BE2C (cell line): ENCODE results near the gene SGTB.

Source experiments
- DNase-seq: peaks from one replicate; pipeline ENCODE4 v3.0.0-alpha.2; 2020
- H3K27me3 ChIP-seq: fragments of 250-450 bp; sonication (Bioruptor Pico); 2 replicates; pipeline ENCODE4 v1.5.1; 2020; ENCODE audit warnings: mild to moderate bottlenecking
- H3K36me3 ChIP-seq: fragments of 250-450 bp; sonication (Bioruptor Pico); 2 replicates; pipeline ENCODE4 v1.5.1; 2020; ENCODE audit warnings: mild to moderate bottlenecking
- H3K4me1 ChIP-seq: fragments of 250-450 bp; sonication (Bioruptor Pico); 2 replicates; pipeline ENCODE4 v1.5.1; 2020
- H3K4me3 ChIP-seq: 2 replicates; pipeline ENCODE4 v1.5.1; 2011; ENCODE audit warnings: low read depth, low read length
- H3K9me3 ChIP-seq: fragments of 250-450 bp; sonication (Bioruptor Pico); 2 replicates; pipeline ENCODE4 v1.5.1; 2020
- TF ChIP-seq, protein P1 (sequence below): IDR thresholded peaks from 2 replicates; pipeline ENCODE4 v1.5.1; 2012; ENCODE audit warnings: mild to moderate bottlenecking, low read depth, low read length

Gene SGTB

DNA sequence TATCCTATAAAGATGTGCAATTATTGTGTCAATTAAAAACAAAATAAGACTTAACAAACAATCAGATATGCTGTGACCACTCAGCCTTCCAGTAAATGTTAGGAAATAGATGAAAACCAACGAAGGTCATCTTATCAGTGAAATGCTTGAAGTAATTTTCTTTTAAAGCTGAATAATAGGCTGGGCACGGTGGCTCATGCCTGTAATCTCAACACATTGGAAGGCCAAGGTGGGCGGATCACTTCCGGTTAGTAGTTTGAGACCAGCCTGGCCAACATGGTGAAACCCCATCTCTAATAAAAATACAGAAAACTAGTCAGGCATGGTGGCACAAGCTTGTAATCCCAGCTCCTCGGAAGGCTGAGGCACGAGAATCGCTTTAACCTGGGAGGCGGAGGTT, 31.3 kb upstream of the SGTB start:
- no peaks in the 10 kb centered on the region for H3K4me1 ChIP-seq
- TF ChIP-seq, protein P1, sequence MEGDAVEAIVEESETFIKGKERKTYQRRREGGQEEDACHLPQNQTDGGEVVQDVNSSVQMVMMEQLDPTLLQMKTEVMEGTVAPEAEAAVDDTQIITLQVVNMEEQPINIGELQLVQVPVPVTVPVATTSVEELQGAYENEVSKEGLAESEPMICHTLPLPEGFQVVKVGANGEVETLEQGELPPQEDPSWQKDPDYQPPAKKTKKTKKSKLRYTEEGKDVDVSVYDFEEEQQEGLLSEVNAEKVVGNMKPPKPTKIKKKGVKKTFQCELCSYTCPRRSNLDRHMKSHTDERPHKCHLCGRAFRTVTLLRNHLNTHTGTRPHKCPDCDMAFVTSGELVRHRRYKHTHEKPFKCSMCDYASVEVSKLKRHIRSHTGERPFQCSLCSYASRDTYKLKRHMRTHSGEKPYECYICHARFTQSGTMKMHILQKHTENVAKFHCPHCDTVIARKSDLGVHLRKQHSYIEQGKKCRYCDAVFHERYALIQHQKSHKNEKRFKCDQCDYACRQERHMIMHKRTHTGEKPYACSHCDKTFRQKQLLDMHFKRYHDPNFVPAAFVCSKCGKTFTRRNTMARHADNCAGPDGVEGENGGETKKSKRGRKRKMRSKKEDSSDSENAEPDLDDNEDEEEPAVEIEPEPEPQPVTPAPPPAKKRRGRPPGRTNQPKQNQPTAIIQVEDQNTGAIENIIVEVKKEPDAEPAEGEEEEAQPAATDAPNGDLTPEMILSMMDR = no peak

DNA sequence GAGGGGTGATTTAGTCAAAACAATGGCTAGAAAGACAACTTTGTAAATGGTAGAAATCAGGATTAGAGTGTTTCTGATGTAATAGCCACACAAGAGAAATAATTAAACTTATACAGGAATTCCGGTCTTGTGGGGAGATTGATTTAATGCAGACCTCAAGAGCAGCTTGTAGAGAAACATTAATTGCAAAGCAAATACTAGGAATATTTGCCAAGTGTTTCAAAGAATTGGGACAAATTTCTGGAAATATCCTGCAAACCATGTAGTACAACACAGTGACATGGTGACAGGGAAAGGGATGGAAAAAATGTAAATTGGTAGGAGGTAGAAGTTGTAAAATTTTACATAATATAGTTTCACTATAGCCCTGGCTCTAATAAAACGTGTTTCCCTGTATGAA, 29.0 kb upstream of the SGTB start:
- TF ChIP-seq, protein P1 = no peak
- Histone ChIP-seq H3K4me1 (no peaks in the 10 kb centered on the region), H3K4me3 (no peak overlapping the region), H3K9me3 (no peaks in the 10 kb centered on the region), H3K36me3 (no peaks in the 10 kb centered on the region), H3K27me3 (no peaks in the 10 kb centered on the region)
- no peak for DNase-seq

More for the DNA sequence above, 31.3 kb upstream of the SGTB start:
- Histone ChIP-seq H3K27me3 (no peaks in the 10 kb centered on the region), H3K36me3 (no peaks in the 10 kb centered on the region), H3K9me3 (no peaks in the 10 kb centered on the region), H3K4me3 (no peak overlapping the region)
- no peak for DNase-seq

DNA sequence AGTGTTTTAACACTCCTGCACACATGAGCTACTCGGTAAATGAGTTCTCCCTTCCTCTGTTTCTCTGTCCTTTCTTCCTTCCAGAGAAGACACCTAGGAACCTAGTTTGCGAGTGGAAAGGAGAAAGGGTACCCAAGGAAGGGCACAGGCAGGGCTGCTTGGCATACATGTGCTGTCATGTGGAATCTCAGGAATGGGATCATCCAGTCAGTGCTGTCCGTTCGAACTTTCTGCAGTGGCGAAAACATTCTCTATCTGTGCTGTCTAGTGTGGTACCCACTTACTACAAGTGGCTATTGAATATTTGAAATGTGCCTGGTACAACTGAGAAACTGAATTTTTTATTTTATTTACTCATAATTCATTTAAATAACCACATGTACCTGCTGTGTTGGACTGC, 28.0 kb upstream of the SGTB start:
- no peak for DNase-seq
- no peaks in the 10 kb centered on the region; the same call in 1 of the 2 replicates for H3K4me1 ChIP-seq
- no peaks in the 10 kb centered on the region for H3K27me3 ChIP-seq
- no peaks in the 10 kb centered on the region for H3K9me3 ChIP-seq
- H3K36me3 ChIP-seq = no peaks in the 10 kb centered on the region
- H3K4me3 ChIP-seq = no peak overlapping the region
- TF ChIP-seq, protein P1 = no peak

DNA sequence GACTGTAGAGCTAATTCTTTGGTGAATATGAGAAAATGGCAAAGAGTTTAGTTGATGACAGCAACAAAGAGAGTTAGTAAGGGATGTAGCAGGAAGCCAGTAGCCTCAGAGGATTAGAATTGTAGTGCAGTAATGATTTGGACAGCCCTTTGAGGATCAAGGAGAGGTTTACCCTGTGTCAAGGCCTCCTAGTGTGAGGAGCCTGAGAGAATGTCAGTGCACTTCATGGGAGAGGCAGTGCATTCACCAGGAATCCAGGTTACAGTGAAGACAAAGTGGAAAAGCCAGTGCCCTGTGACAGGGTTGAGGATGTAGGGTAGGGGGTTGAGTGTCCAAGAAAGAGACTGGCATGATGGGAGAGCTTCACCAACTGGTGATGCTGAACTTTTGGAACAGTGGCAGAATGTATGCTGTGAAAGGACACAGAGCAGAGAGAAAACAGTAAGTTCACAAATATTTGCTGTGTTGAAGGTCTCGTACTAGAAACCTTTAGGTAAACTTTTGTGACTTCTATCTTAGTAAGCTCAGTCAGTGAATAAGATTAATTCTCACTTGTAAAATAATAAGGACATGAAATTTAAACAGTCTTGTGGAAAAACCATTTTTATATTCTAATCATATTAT, 27.4 kb upstream of the SGTB start:
- Histone ChIP-seq H3K36me3 (no peaks in the 10 kb centered on the region), H3K4me3 (no peak overlapping the region), H3K27me3 (no peaks in the 10 kb centered on the region), H3K9me3 (no peaks in the 10 kb centered on the region), H3K4me1 (no peaks in the 10 kb centered on the region; the same call in 1 of the 2 replicates)
- no peak for DNase-seq
- TF ChIP-seq, protein P1 = no peak

DNA sequence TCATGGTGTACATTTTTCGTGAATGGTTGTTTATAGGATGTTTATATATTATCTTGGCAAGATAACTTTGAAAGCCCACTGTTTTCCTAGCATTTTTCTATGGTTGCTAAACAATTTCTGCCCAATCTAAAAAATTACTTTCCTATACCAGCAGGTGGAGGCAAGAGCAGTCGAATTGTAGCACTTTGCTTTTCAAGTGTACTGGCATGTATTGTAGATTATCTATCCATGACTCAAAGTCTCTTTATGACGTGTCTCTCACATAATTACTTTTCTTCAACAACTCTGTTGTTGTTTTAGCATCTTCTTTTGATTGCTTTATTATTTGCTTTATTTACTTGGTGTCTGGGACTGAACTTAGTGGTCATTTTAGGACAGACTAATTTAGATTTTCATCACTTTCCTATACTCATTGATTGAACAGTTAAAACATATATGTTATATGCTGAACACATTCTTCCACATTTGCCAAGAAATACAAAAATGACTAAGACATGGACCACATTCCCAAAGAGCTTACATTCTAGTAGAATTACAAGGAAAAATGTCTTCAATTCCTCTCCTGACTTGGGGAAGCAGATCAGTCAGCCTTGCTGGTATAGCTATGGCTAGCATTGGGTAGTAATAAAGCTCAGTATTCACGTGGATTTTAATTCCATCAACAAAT, 20.8 kb upstream of the SGTB start:
- no peaks in the 10 kb centered on the region for H3K9me3 ChIP-seq
- TF ChIP-seq, protein P1 = peak; percentile 80
- DNase-seq = peak; percentile 30
- no peaks in the 10 kb centered on the region for H3K27me3 ChIP-seq
- no peaks in the 10 kb centered on the region for H3K36me3 ChIP-seq
- no peaks in the 10 kb centered on the region; the same call in 1 of the 2 replicates for H3K4me1 ChIP-seq
- H3K4me3 ChIP-seq = no peak overlapping the region

DNA sequence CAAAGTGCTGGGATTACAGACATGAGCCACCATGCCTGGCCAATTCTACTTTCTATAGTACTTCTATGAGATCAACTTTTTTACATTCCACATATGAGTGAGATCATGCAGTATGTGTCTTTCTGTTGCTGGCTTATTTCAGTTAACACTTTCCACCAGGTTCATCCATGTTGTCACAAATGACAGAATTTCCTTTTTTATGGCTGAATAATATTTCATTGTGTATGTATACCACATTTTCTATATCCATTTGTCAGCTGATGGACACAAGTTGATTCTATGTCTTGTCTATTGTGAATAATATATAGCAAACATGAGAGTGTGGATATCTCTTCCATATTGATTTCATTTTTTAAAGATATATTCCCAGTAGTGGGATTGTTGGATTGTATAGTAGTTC, 17.3 kb upstream of the SGTB start:
- no peaks in the 10 kb centered on the region for H3K27me3 ChIP-seq
- no peaks in the 10 kb centered on the region for H3K9me3 ChIP-seq
- no peaks in the 10 kb centered on the region; the same call in 1 of the 2 replicates for H3K36me3 ChIP-seq
- H3K4me3 ChIP-seq = no peak overlapping the region
- H3K4me1 ChIP-seq = no peaks in the 10 kb centered on the region
- TF ChIP-seq, protein P1 = no peak
- no peak for DNase-seq
